GM13976 (cell line): Measurements from ENCODE around the gene LRRC30.

ENCODE experiments used
- DNase-seq: peaks from one replicate; pipeline ENCODE4 v3.0.0; 2012; ENCODE audit warnings: low spot score
- CTCF ChIP-seq: IDR thresholded peaks from 2 replicates; pipeline ENCODE4 v1.5.1; 2012; ENCODE audit warnings: borderline replicate concordance, mild to moderate bottlenecking; ENCODE audit not compliant: insufficient read depth; ENCODE audit errors: extremely low read depth, missing control alignments, control extremely low read depth
- in situ Hi-C: fragments of 300-500 bp; cut with MboI; formaldehyde crosslinking; loops from one replicate; pipeline ENCODE4 v1.12.0; 2022; ENCODE audit warnings: low sequenced_read_pairs, mixed read lengths, inconsistent platforms; ENCODE audit not compliant: unreplicated experiment

LRRC30 gene

DNA sequence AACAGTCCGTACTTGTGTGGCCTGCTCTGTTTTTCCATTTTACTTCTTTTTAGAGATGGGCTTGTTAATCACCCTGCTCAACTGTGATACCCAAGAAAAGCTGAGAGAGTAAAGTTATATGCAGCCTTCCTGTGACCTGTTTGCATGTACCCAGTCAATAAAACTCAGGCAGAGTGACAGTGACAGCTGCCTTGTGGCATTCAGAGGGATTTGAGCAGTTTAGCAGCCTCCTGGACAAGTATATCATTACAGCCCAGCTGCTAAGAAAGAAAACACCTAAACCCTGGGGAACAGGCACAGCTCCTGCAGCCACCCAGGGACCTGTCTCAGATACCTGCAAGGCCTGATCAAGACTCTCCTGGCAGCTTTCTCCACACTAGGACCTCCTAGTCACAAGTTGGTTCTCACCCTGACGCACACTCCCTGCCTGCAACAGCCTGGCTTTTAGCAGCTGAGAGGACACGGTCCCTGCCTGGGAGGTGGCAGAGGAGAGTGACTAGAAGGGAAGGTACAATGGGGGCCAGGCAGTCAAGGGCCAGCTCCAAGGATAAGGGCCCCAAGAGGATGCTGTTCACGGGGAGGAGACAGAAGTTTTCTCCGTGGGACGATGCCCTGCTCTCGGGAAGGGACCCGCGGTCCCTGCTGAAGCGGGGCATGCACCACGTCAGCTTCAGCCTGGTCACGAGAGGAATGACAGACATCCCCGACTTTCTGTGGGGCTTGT is at the start of gene LRRC30:
Gene LRRC30, plus strand, starts transcription at position 464 of the 724 bp plus-strand sequence. Its CDS starts 50 bp downstream, at position 514.
- no peak for DNase-seq
- in situ Hi-C loops: loop anchor here (25.0 kb wide), 1 partner anchor 107 kb away; no protein-coding TSS in a partner anchor
- TF ChIP-seq CTCF: no peak

DNA sequence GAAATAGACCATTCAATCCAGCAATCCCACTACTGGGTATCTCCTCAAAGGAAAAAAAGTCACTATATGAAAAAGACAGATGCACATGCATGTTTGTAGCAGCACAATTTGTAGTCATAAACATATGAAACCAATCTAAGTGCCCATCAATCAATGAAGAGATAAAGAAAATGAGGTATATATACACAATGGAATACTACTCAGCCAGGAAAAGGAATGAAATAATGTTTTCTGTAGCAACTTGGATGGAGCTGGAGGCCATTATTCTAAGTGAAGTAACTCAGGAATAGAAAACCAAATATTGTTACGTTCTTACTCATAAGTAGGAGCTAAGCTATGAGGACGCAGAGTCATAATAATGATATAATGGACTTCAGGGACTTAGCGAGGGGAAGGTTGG is 45.2 kb upstream of the LRRC30 start:
- DNase-seq: no peak
- no peak for TF ChIP-seq CTCF
- in situ Hi-C loops: no loop called here

GRCh38 chr18:7190547-7191156 is 40.2 kb upstream of the LRRC30 start:
- DNase-seq: no peak
- in situ Hi-C loops: no loop called here
- no peak for TF ChIP-seq CTCF

- DNase-seq: no peak
- in situ Hi-C loops: no loop called here
- TF ChIP-seq CTCF: no peak
Observed at GRCh38 chr18:7191736-7192135, 39.2 kb upstream of the LRRC30 start.

GRCh38 chr18:7195266-7195665 is 35.6 kb upstream of the LRRC30 start:
- in situ Hi-C loops: no loop called here
- no peak for TF ChIP-seq CTCF
- DNase-seq: no peak

DNA sequence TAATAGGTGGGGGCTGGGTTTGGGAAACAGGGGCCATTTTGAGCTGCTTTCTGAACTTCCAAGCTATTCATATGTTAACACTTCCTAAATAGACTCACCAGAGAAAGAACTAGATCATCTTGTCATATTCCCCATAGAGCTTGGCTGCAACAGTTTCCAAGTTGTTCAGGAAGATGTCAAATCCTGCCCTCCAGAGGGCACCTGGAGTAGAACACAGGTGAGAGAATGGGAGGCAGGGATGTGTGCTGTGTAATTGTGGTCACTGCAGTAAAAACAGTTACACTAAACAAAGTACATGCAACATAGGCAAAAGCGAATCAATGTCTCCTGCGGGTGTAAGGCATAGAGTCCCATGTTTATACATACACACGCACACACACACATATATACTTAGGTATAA is 34.5 kb upstream of the LRRC30 start:
- in situ Hi-C loops: no loop called here
- no peak for TF ChIP-seq CTCF
- no peak for DNase-seq

DNA sequence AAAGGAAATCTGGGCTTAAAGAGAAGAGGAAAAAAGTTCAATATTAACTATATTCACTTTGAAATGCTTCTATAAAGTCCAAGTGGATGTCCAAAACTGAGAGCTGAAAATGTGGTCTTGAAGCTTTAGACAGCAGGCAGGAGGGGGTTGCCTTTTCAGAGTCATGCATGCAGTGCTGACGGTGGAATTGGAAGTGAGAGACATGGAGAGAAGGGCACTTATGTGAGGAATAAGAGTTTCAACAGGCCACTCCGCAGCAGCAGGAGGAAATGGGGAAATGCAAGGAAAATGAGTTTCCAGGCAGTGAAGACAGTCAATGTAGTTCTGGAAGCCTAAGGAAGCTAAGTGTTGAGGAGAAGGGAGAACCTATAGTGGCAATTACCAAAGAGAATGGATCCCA is 33.0 kb upstream of the LRRC30 start:
- no peak for DNase-seq
- no peak for TF ChIP-seq CTCF
- in situ Hi-C loops: no loop called here
